Activated naive CD4-positive, alpha-beta T cell treated with anti-CD3 and anti-CD28 coated beads, Interleukin-2, amount 50 U/mL, for 24 hours (primary cell): ENCODE data around the gene ISYNA1.

ENCODE experiments used
- H3K27ac Mint-ChIP-seq: one replicate; pipeline ENCODE4 v1.8.0; 2021; ENCODE audit warnings: mild to moderate bottlenecking, mixed read lengths
- H3K27me3 Mint-ChIP-seq: one replicate; pipeline ENCODE4 v1.8.0; 2021; ENCODE audit warnings: mixed read lengths
- H3K36me3 Mint-ChIP-seq: one replicate; pipeline ENCODE4 v1.8.0; 2021; ENCODE audit warnings: mixed read lengths
- H3K4me1 Mint-ChIP-seq: one replicate; pipeline ENCODE4 v1.8.0; 2021; ENCODE audit warnings: mixed read lengths
- H3K4me3 Mint-ChIP-seq: one replicate; pipeline ENCODE4 v1.8.0; 2021; ENCODE audit warnings: mild to moderate bottlenecking, mixed read lengths
- H3K9me3 Mint-ChIP-seq: one replicate; pipeline ENCODE4 v1.8.0; 2021; ENCODE audit warnings: mixed read lengths

ISYNA1 gene

DNA sequence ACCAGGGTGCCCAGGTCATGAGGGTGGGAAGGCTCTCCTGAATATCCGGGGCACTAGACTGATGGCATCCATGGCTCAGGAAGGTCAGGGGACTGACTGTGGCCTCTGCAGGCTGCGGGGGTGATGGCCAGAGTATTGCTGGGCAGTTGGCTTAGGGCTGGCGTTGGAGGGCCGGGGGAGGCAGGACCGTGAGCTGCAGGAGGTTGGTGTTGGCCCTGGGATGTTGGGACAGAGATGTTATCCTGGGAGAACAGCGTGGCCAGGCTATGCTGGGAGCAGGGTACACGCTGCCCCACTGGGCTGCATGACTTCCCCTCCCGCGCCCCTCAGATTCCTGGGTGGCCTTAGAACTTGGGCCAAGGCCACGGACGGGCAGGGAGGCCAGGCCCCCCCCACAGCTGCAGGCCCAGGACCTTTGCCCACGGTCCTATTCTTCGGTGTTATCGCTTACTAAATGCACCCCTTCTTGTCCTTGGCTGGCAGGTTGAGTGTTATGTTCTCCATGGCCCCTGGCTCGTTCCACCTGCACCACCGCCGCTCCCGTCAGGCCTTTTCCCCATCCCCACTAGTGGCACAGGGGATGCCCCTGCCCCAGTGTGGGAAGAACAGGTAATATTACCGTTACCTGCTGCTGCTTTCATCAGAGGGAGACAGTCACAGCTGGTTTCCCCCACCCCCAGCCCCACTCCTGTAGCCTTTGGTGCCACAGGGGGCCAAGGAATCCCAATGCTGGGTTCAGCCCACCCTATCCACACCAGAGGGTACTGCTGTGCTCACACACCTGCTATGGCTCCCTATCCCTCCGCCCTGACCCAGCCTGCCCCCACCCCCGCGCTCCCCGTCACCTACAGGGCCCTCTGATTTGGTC is 3.2 kb upstream of the ISYNA1 start:
- Mint-ChIP-seq H3K4me3 (no peak overlapping the region), H3K27ac (no peak overlapping the region), H3K27me3 (no peaks in the 10 kb centered on the region), H3K4me1 (peaks cover 27% of the 10 kb centered on the region), H3K36me3 (peaks cover 6% of the 10 kb centered on the region), H3K9me3 (no peaks in the 10 kb centered on the region)

- H3K36me3 Mint-ChIP-seq, result peaks cover 6% of the 10 kb centered on the region
- H3K4me1 Mint-ChIP-seq, result peaks cover 31% of the 10 kb centered on the region
- no peak overlapping the region for H3K4me3 Mint-ChIP-seq
These were observed 2.5 kb upstream of the ISYNA1 start for GRCh38 chr19:18440415-18440877.

GRCh38 chr19:18439910-18440237 is 1.9 kb upstream of the ISYNA1 start:
- Mint-ChIP-seq H3K27me3 (no peaks in the 10 kb centered on the region), H3K4me3 (no peak overlapping the region), H3K9me3 (no peaks in the 10 kb centered on the region), H3K36me3 (peaks cover 6% of the 10 kb centered on the region), H3K4me1 (peaks cover 31% of the 10 kb centered on the region), H3K27ac (no peak overlapping the region)

More at GRCh38 chr19:18440415-18440877, 2.5 kb upstream of the ISYNA1 start:
- H3K27ac Mint-ChIP-seq, result peak overlapping the region; percentile 83
- H3K9me3 Mint-ChIP-seq, result no peaks in the 10 kb centered on the region
- no peaks in the 10 kb centered on the region for H3K27me3 Mint-ChIP-seq

- H3K4me1 Mint-ChIP-seq, result peaks cover 31% of the 10 kb centered on the region
- H3K27ac Mint-ChIP-seq, result no peak overlapping the region
- H3K27me3 Mint-ChIP-seq, result no peaks in the 10 kb centered on the region
- H3K36me3 Mint-ChIP-seq, result peaks cover 6% of the 10 kb centered on the region
- no peak overlapping the region for H3K4me3 Mint-ChIP-seq
- H3K9me3 Mint-ChIP-seq, result no peaks in the 10 kb centered on the region
These were observed 1.3 kb upstream of the ISYNA1 start for GRCh38 chr19:18439025-18439909.

- Mint-ChIP-seq H3K36me3 (peaks cover 6% of the 10 kb centered on the region), H3K4me3 (peak overlapping the region; percentile 11), H3K9me3 (no peaks in the 10 kb centered on the region), H3K27me3 (no peaks in the 10 kb centered on the region), H3K27ac (no peak overlapping the region), H3K4me1 (peaks cover 30% of the 10 kb centered on the region)
These were observed 545 bp upstream of the ISYNA1 start for GRCh38 chr19:18438331-18439024.

GRCh38 chr19:18436671-18437490 is 1.1 kb downstream of the ISYNA1 start:
- H3K36me3 Mint-ChIP-seq, result no peaks in the 10 kb centered on the region
- H3K4me1 Mint-ChIP-seq, result peaks cover 18% of the 10 kb centered on the region
- peak overlapping the region; percentile 73 for H3K4me3 Mint-ChIP-seq
- no peak overlapping the region for H3K27ac Mint-ChIP-seq
- no peaks in the 10 kb centered on the region for H3K27me3 Mint-ChIP-seq
- H3K9me3 Mint-ChIP-seq, result no peaks in the 10 kb centered on the region

GRCh38 chr19:18435842-18436670 is 1.9 kb downstream of the ISYNA1 start:
- Mint-ChIP-seq H3K4me1 (peaks cover 15% of the 10 kb centered on the region), H3K9me3 (no peaks in the 10 kb centered on the region), H3K27ac (no peak overlapping the region), H3K36me3 (no peaks in the 10 kb centered on the region), H3K27me3 (no peaks in the 10 kb centered on the region), H3K4me3 (peak overlapping the region; percentile 52)

DNA sequence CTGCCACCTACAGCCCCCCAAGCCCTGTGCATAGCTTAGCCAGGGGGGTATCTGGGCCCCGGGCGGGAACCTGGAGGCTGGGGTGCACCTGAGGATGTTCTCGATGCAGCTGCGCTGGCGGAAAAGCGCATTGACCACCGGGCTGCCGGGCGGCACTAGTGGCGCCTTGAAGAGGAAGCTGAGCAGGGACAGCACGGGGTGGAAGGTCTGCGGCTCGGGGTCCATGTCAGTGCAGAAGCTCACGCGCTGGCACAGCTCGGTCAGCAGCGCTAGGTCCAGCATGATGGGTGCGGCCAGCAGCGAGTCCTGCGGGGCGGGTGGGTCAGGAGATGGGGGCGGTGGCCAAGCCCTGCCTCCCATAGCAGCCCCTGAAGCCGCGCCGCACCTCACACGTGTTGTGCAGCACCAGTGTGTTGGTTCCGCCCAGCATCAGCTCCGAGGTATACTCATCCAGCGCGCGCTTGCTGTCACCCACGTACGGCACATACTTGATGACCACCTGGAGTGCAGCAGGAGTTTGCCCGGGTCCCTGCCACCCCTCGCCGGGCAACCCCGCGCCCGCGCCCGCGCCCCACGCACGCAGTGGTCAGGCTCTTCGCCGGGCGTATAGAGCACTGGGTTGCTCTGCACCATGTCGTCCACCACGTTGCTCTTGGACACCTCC is 2.6 kb downstream of the ISYNA1 start:
- no peaks in the 10 kb centered on the region for H3K9me3 Mint-ChIP-seq
- H3K27me3 Mint-ChIP-seq, result no peaks in the 10 kb centered on the region
- H3K4me3 Mint-ChIP-seq, result no peak overlapping the region
- H3K27ac Mint-ChIP-seq, result no peak overlapping the region
- H3K36me3 Mint-ChIP-seq, result no peaks in the 10 kb centered on the region
- H3K4me1 Mint-ChIP-seq, result peaks cover 12% of the 10 kb centered on the region

DNA sequence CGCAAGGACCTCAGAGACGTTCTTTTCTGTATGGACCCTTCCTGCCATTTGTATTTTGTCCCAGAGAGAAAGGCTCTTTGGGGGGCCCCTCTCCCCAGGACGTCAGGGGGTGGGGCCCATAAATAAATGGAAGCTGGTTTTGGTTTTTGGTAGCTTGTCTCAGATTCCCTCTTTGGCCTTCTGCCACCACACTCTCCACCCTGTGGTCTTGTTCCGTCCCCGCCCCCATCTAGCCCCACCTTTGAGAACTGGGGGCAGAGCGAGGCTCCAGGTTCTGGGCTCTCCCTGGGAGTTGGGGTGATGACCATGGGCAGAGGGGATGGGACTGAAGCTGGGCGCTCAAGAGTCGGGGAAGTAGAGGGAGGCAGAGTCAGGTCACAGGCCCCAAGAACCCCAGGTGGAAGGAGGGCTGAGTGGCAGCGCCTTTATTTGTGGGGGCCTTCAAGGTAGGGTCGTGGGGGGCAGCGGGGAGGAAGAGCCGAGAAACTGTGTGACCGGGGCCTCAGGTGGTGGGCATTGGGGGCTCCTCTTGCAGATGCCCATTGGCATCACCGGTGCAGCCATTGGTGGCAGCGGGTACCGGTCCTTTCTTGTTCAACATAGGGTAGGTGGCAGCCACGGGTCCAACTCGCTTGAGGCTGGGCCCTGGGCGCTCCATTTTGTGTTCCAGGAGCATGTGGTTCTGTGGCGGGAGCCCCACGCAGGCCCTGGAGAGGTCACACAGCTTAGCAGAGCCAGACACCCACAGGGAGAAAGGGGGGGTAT is 3.3 kb downstream of the ISYNA1 start:
- no peaks in the 10 kb centered on the region for H3K9me3 Mint-ChIP-seq
- H3K4me3 Mint-ChIP-seq, result peak overlapping the region; percentile 59
- no peak overlapping the region for H3K27ac Mint-ChIP-seq
- H3K27me3 Mint-ChIP-seq, result no peaks in the 10 kb centered on the region
- H3K36me3 Mint-ChIP-seq, result no peaks in the 10 kb centered on the region
- peaks cover 12% of the 10 kb centered on the region for H3K4me1 Mint-ChIP-seq

GRCh38 chr19:18433735-18434398 is 4.1 kb downstream of the ISYNA1 start:
- no peak overlapping the region for H3K27ac Mint-ChIP-seq
- peaks cover 12% of the 10 kb centered on the region for H3K4me1 Mint-ChIP-seq

DNA sequence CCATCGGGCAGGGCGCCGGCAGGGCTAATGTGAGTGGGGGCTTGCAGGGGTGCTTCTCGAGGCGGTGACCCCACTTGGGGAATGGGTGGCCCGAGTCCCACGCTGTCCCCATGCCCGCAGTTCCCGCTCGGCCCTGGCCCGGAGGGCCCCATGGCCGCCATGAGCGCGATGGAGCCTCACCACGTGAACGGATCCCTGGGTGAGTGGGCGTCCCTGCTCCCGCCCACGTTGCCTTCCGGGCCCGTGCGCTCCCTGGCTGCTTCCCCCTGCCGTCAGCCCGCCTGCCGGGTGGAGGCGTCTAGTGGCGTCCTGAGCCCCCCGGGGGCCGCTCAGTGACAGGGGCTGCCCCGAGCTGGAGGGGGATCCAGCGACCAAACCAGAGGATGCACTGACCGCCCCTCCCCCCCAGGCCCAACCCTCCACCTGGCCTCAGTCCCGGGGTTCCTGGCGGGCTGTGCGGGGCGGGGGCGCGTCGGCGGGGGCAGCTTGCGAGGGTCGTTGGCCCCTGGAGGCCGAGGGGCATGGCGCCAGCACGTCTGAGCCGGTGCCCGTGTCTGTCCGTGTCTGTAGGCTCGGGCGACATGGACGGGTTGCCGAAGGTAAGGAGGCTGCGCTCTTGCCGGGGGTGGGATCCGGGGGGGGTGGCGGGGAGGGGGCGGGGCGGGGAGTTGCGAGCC is 4.8 kb downstream of the ISYNA1 start:
- Mint-ChIP-seq H3K36me3 (no peaks in the 10 kb centered on the region), H3K9me3 (no peaks in the 10 kb centered on the region), H3K4me3 (peak overlapping the region; percentile 77), H3K4me1 (peaks cover 12% of the 10 kb centered on the region), H3K27me3 (no peaks in the 10 kb centered on the region), H3K27ac (peak overlapping the region; percentile 65)

More at GRCh38 chr19:18433735-18434398, 4.1 kb downstream of the ISYNA1 start:
- Mint-ChIP-seq H3K9me3 (no peaks in the 10 kb centered on the region), H3K27me3 (no peaks in the 10 kb centered on the region), H3K36me3 (no peaks in the 10 kb centered on the region), H3K4me3 (peak overlapping the region; percentile 59)

- H3K4me3 Mint-ChIP-seq, result peak overlapping the region; percentile 77
- peaks cover 12% of the 10 kb centered on the region for H3K4me1 Mint-ChIP-seq
- H3K36me3 Mint-ChIP-seq, result no peaks in the 10 kb centered on the region
- H3K9me3 Mint-ChIP-seq, result no peaks in the 10 kb centered on the region
- peak overlapping the region; percentile 65 for H3K27ac Mint-ChIP-seq
- no peaks in the 10 kb centered on the region for H3K27me3 Mint-ChIP-seq
These were observed 5.5 kb downstream of the ISYNA1 start for GRCh38 chr19:18432275-18433014.
